Peyer's patch (tissue), 4 donors: ENCODE data around the gene ATP7B. TPM values are rescaled to one million over a fixed set of nuclear protein-coding genes. Genes with fewer than 3 reads are reported as not detected.

Source experiments
- DNase-seq, 3 donors: peaks; one replicate each; pipeline ENCODE4 v3.0.0-alpha.2; 2017 to 2019
- H3K27ac ChIP-seq, 4 donors: fragments of 200-600 bp; sonication (generic); one replicate each; pipeline ENCODE4 v1.5.1; 2016 to 2019
- H3K27me3 ChIP-seq, 2 donors: fragments of 200-600 bp; sonication (generic); one replicate each; pipeline ENCODE4 v1.5.1; 2019
- H3K36me3 ChIP-seq, 3 donors: fragments of 200-600 bp; sonication (generic); one replicate each; pipeline ENCODE4 v1.5.1; 2016 to 2019
- H3K4me1 ChIP-seq, 4 donors: fragments of 200-600 bp; sonication (generic); one replicate each; pipeline ENCODE4 v1.5.1; 2016 to 2019
- H3K4me3 ChIP-seq, 4 donors: fragments of 200-600 bp; sonication (generic); 1 replicate in 3 of 4; 2 replicates in 1 of 4; pipeline ENCODE4 v1.5.1; 2016 to 2019; ENCODE audit warnings: mild to moderate bottlenecking in 1 of 4
- H3K9me3 ChIP-seq, 4 donors: fragments of 200-600 bp; sonication (generic); one replicate each; pipeline ENCODE4 v1.5.1; 2016 to 2019; ENCODE audit warnings: mild to moderate bottlenecking in 1 of 4
- CTCF ChIP-seq, 6 experiments: fragments of 450-650 bp in 4 of 6; fragments of 200-600 bp in 2 of 6; sonication (generic) in 1 of 6; IDR thresholded peaks; one replicate each; pipeline ENCODE4 v1.5.1; 2017 to 2019; ENCODE audit warnings: antibody characterized with exemption in 6 of 6, mild to moderate bottlenecking in 3 of 6, moderate library complexity in 1 of 6
- POLR2A ChIP-seq, 2 donors: fragments of 450-650 bp; IDR thresholded peaks; one replicate each; pipeline ENCODE4 v1.5.1; 2017; ENCODE audit warnings: antibody characterized with exemption in 2 of 2, mild to moderate bottlenecking in 2 of 2, moderate library complexity in 2 of 2
- total RNA-seq, 4 donors: library from RNA; depleted of rRNA; stranded (reverse); fragments of >200 nt; gene quantifications; one replicate each; pipeline ENCODE4 v1.1.0, GENCODE V29; 2016

The ATP7B gene
- total RNA-seq, 4 donors from 2014 or later: 5.0 to 40.2 (median 33.0) TPM

GRCh38 chr13:51883226-51883600 lies 128.0 kb downstream of the ATP7B start:
- Histone ChIP-seq H3K4me3 (no peak overlapping the region), H3K27ac (no peak overlapping the region), H3K4me1 (no peaks in the 10 kb centered on the region), H3K9me3 (peaks cover 0 to 9% (median 0%) of the 10 kb centered on the region in 4 donors), H3K36me3 (no peaks in the 10 kb centered on the region), H3K27me3 (no peaks in the 10 kb centered on the region)
- TF ChIP-seq POLR2A (IDR thresholded peaks at IDR 0.05): no peak
- TF ChIP-seq CTCF (IDR thresholded peaks at IDR 0.05): no peak
- no peak for DNase-seq

Other genes with a start within 250 kb of the ATP7B start
- gene DHRS12, start 207.3 kb downstream of the ATP7B start, total RNA-seq: 10 to 100 TPM in 3 of 4 donors, 1 to 10 TPM in 1; 8.1 to 21.7 (median 12.5) TPM
- under 1 TPM in 2 of 4 donors, not detected in 2; 0.40 to 0.57 TPM for gene TMEM272, start 166.3 kb downstream of the ATP7B start, total RNA-seq
- not detected for gene CCDC70, start 149.5 kb downstream of the ATP7B start, total RNA-seq
- 10 to 100 TPM; 18.6 to 23.1 (median 21.6) TPM for gene ALG11, start 948 bp upstream of the ATP7B start, total RNA-seq
- gene UTP14C, start 13.2 kb upstream of the ATP7B start, total RNA-seq: 10 to 100 TPM; 17.2 to 20.1 (median 18.6) TPM
- under 1 TPM in 1 of 4 donors, not detected in 3; 0.27 TPM for gene NEK5, start 117.6 kb upstream of the ATP7B start, total RNA-seq
- 10 to 100 TPM; 26.6 to 78.2 (median 36.2) TPM for gene NEK3, start 148.1 kb upstream of the ATP7B start, total RNA-seq